GM12878 (cell line): ENCODE results near the gene RFC1. TPM values are rescaled to one million over a fixed set of nuclear protein-coding genes. Genes with fewer than 3 reads are reported as not detected.

Source experiments
- ATAC-seq: fragments of 200-7000 bp; cut with Tn5 transposase; 3 replicates; pipeline ENCODE4 v1.9.1; 2020; ENCODE audit warnings: mild to moderate bottlenecking, moderate library complexity
- BruUV-seq: library from RNA; stranded (reverse); fragments of 400-500 nt; replicated peaks from 2 replicates; lab custom pipeline; 2021; lab: Mats Ljungman, UMichigan
- CTCF ChIA-PET: fragments of 300-600 bp; sonication (Branson Sonifier 250); formaldehyde crosslinking; extraction: SDS; loops from one replicate; lab custom pipeline; 2021; ENCODE audit warnings: inconsistent platforms; lab: Yijun Ruan, JAX
- POLR2A ChIA-PET: fragments of 350-600 bp; formaldehyde crosslinking; extraction: SDS; loops from one replicate; lab custom pipeline; 2021; ENCODE audit warnings: inconsistent platforms; lab: Charles Lee
- RAD21 ChIA-PET: fragments of 300-600 bp; sonication (Branson Sonifier 250); formaldehyde crosslinking; loops from one replicate; lab custom pipeline; 2023; ENCODE audit warnings: antibody characterized with exemption; ENCODE audit not compliant: unreplicated experiment; lab: Charles Lee
- SMC1A ChIA-PET: fragments of 300-600 bp; sonication (Branson Sonifier 250); formaldehyde crosslinking; loops from one replicate; lab custom pipeline; 2023; ENCODE audit not compliant: unreplicated experiment, uncharacterized antibody; lab: Charles Lee
- DNase-seq: peaks from one replicate; pipeline ENCODE4 v3.0.0-alpha.2; 2011; ENCODE audit warnings: low read depth, low spot score
- FAIRE-seq: peaks from 3 replicates; lab custom pipeline; 2011; peaks lifted over from hg19 to GRCh38; lab: Jason Lieb, UNC
- H2AFZ ChIP-seq: 2 replicates; pipeline ENCODE4 v1.6.0; 2011; ENCODE audit warnings: low read depth, low read length, control low read depth; ENCODE audit not compliant: control insufficient read depth
- H3K27ac ChIP-seq: 2 replicates; pipeline ENCODE4 v1.5.1; 2011; ENCODE audit warnings: control low read depth; ENCODE audit not compliant: control insufficient read depth, insufficient read depth
- H3K27me3 ChIP-seq, 2 experiments: replicated peaks in 1 of 2; 2 replicates each; pipeline versions ENCODE4 v1.6.0 to v1.6.1; 2011; ENCODE audit warnings: low read length in 1 of 2; ENCODE audit not compliant: control insufficient read depth in 2 of 2, insufficient read depth in 2 of 2
- H3K36me3 ChIP-seq, 2 experiments: 2 replicates each; pipeline ENCODE4 v1.5.1; 2011; ENCODE audit warnings: low read length in 1 of 2; ENCODE audit not compliant: control insufficient read depth in 2 of 2, insufficient read depth in 2 of 2
- H3K4me1 ChIP-seq: 2 replicates; pipeline ENCODE4 v1.6.1; 2011; ENCODE audit warnings: mild to moderate bottlenecking, low read length, moderate library complexity, mixed read lengths; ENCODE audit not compliant: control insufficient read depth, insufficient read depth
- H3K4me2 ChIP-seq: 2 replicates; pipeline ENCODE4 v1.6.0; 2011; ENCODE audit warnings: control low read depth; ENCODE audit not compliant: control insufficient read depth, insufficient read depth
- H3K4me3 ChIP-seq: fragments of 200-600 bp; sonication (generic); 2 replicates; pipeline ENCODE4 v1.5.1; 2016
- H3K79me2 ChIP-seq: 2 replicates; pipeline ENCODE4 v1.6.0; 2011; ENCODE audit warnings: low read length; ENCODE audit not compliant: control insufficient read depth, insufficient read depth
- H3K9ac ChIP-seq: 2 replicates; pipeline ENCODE4 v1.8.0; 2011; ENCODE audit warnings: low read length, control low read depth, mixed read lengths; ENCODE audit not compliant: control insufficient read depth, insufficient read depth
- H3K9me3 ChIP-seq: replicated peaks from 3 replicates; pipeline ENCODE4 v1.5.1; 2011; ENCODE audit warnings: mild to moderate bottlenecking, low read length; ENCODE audit not compliant: control insufficient read depth, insufficient read depth
- H4K20me1 ChIP-seq: 2 replicates; pipeline ENCODE4 v1.6.0; 2011; ENCODE audit not compliant: control insufficient read depth, insufficient read depth
- BACH1 ChIP-seq: fragments of 450-650 bp; IDR thresholded peaks from 2 replicates; pipeline ENCODE4 v1.6.1; 2017; ENCODE audit warnings: mild to moderate bottlenecking, borderline replicate concordance
- HCFC1 ChIP-seq: fragments of 150-350 bp; IDR thresholded peaks from 2 replicates; pipeline ENCODE4 v1.6.1; 2014; ENCODE audit warnings: low read length
- KAT2A ChIP-seq: conservative IDR thresholded peaks from 2 replicates; pipeline ENCODE4 v1.6.1; 2011; ENCODE audit warnings: low read depth, low read length; ENCODE audit not compliant: control insufficient read depth
- MXI1 ChIP-seq: fragments of 150-350 bp; IDR thresholded peaks from 2 replicates; pipeline ENCODE4 v1.6.1; 2011; ENCODE audit warnings: low read depth, mild to moderate bottlenecking, inconsistent platforms, low read length, improper control_type of control experiment
- NKRF ChIP-seq: fragments of 450-650 bp; conservative IDR thresholded peaks from 2 replicates; pipeline ENCODE4 v1.6.1; 2017; ENCODE audit warnings: mild to moderate bottlenecking, moderate library complexity
- PAX8 ChIP-seq: fragments of 450-650 bp; IDR thresholded peaks from 2 replicates; pipeline ENCODE4 v1.6.1; 2017; ENCODE audit warnings: mild to moderate bottlenecking, moderate library complexity
- RB1 ChIP-seq: fragments of 450-650 bp; formaldehyde crosslinking; IDR thresholded peaks from 2 replicates; pipeline ENCODE4 v1.6.1; 2017; ENCODE audit warnings: mild to moderate bottlenecking, borderline replicate concordance
- RUNX3 ChIP-seq: IDR thresholded peaks from 2 replicates; pipeline ENCODE4 v1.6.1; 2012; ENCODE audit warnings: low read length, inconsistent platforms
- SKIL ChIP-seq: fragments of 450-650 bp; IDR thresholded peaks from 2 replicates; pipeline ENCODE4 v1.6.1; 2017; ENCODE audit warnings: mild to moderate bottlenecking, low read depth, inconsistent platforms; ENCODE audit not compliant: poor library complexity, severe bottlenecking
- TCF3 ChIP-seq: IDR thresholded peaks from 2 replicates; pipeline ENCODE4 v1.6.1; 2012; ENCODE audit warnings: low read depth, mild to moderate bottlenecking, low read length, borderline replicate concordance; ENCODE audit not compliant: insufficient read depth
- ZNF687 ChIP-seq: fragments of 450-650 bp; IDR thresholded peaks from 2 replicates; pipeline ENCODE4 v1.6.1; 2017; ENCODE audit warnings: mild to moderate bottlenecking, moderate library complexity
- ZZZ3 ChIP-seq: IDR thresholded peaks from 2 replicates; pipeline ENCODE4 v1.6.1; 2011; ENCODE audit warnings: low read depth; ENCODE audit not compliant: control insufficient read depth, insufficient read length
- WGBS: methylation state at CpG from one replicate; pipeline ENCODE4 v1.1.6; 2016; ENCODE audit warnings: low lambda C conversion rate; ENCODE audit not compliant: insufficient replicate concordance, insufficient coverage; ENCODE audit errors: missing lambda C conversion rate; 5-methylcytosine and 5-hydroxymethylcytosine counted together
- in situ Hi-C: fragments of 300-500 bp; cut with MboI; formaldehyde crosslinking; loops from 9 replicates; pipeline ENCODE4 v1.14.3; 2018; ENCODE audit warnings: mixed read lengths
- intact Hi-C: fragments of 100-400 bp; cut with micrococcal nuclease; formaldehyde crosslinking; loops from one replicate; pipeline ENCODE4 v1.14.2; 2022; ENCODE audit not compliant: unreplicated experiment
- polyA plus RNA-seq, 11 experiments: library from polyadenylated mRNA; depleted of rRNA in 4 of 11; unstranded in 6 of 11; stranded (reverse) in 5 of 11; fragments of >200 nt; fragmentation: Nextera tagmentation in 4 of 11; fragmentation: Illumina TruSeq in 1 of 11; extraction: Ambion mirVana in 4 of 11; extraction: Trizol in 1 of 11; gene quantifications; 1 replicate in 1 of 11; 2 replicates in 10 of 11; pipeline versions ENCODE4 v1.2.1 to v1.2.3, GENCODE V29; 2011 to 2016; ENCODE audit warnings: inconsistent platforms in 2 of 11, missing spikeins in 2 of 11, low read depth in 1 of 11
- total RNA-seq, 4 experiments: library from RNA; depleted of rRNA in 3 of 4; stranded (reverse); fragments of >200 nt in 3 of 4; fragmentation: Illumina TruSeq in 1 of 4; extraction: Trizol in 1 of 4; gene quantifications; 2 replicates each; pipeline versions ENCODE4 v1.2.1 to v1.2.3, GENCODE V29; 2013 to 2021

RFC1 gene
- total and polyA plus RNA-seq, 10 of the 15 experiments (the other 5 are each of a cell fraction or from before 2014, with no cell fraction given) = 22.5 to 67.8 (median 40.3) TPM

GRCh38 chr4:39353478-39354253, 12.5 kb downstream of the RFC1 start:
- ChIA-PET POLR2A (interaction anchor here (0.8 to 4.6 kb wide), 2 partner anchors 12 to 287 kb away, joined by 4 to 27 read pairs; partner anchors contain the start of gene RFC1), SMC1A (interaction anchor here (0.7 to 7.9 kb wide), 8 partner anchors 12 to 535 kb away, joined by 3 to 51 read pairs (median 4); partner anchors contain the start of genes RFC1 and WDR19), CTCF (interaction anchor here (0.7 to 1.2 kb wide), 6 partner anchors 12 to 593 kb away, joined by 3 to 8 read pairs (median 4); partner anchors contain the start of gene RFC1), RAD21 (interaction anchor here (0.5 to 2.1 kb wide), 10 partner anchors 9 to 550 kb away, joined by 3 to 18 read pairs (median 4); partner anchors contain the start of genes RFC1 and TLR1)
- Histone ChIP-seq H2AFZ (no peak overlapping the region), H3K4me3 (peak overlapping the region; percentile 48; the same call in 1 of the 2 replicates), H3K4me2 (peak overlapping the region; percentile 70), H4K20me1 (no peaks in the 10 kb centered on the region), H3K9ac (no peak overlapping the region), H3K27me3 (no peaks in the 10 kb centered on the region), H3K79me2 (peaks cover 42% of the 10 kb centered on the region), H3K9me3 (no peaks in the 10 kb centered on the region; the same call in 1 of the 3 replicates), H3K27ac (peak overlapping the region; percentile 70), H3K36me3 (peaks cover 3 to 4% of the 10 kb centered on the region in 2 experiments; a peak in 2 of 4 replicates), H3K4me1 (peaks cover 42% of the 10 kb centered on the region)
- DNase-seq (peak; percentile 85), FAIRE-seq (peak; percentile 97), ATAC-seq (peak; percentile 85)
- in situ Hi-C loops (loop anchor here (25.0 kb wide), 1 partner anchor 1834 kb away; no protein-coding TSS in a partner anchor), intact Hi-C loops (loop anchor here (5.0 to 10.0 kb wide), 3 partner anchors 94 to 309 kb away; partner anchors contain the start of gene SMIM14)
- BruUV-seq = no TSS peak
- 14% methylated on average over 5 of the region's 5 CpGs for WGBS
- peak; percentile 67; the same call in 1 of the 2 replicates for TF ChIP-seq BACH1
- peak; percentile 98 for TF ChIP-seq RUNX3
- no peak; the same call in 1 of the 2 replicates for TF ChIP-seq PAX8
- peak; percentile 96 for TF ChIP-seq SKIL
- TF ChIP-seq MXI1 = 0 out of 2 replicates have a peak, but pooled peaks have one; percentile 43
- no peak for TF ChIP-seq HCFC1
- no peak for TF ChIP-seq TCF3
- no peak for TF ChIP-seq NKRF
- no peak for TF ChIP-seq ZNF687
- no peak for TF ChIP-seq RB1
- TF ChIP-seq ZZZ3 = no peak
- TF ChIP-seq KAT2A = no peak
